ENCODE results near the gene MAN1C1.

Gene MAN1C1

DNA sequence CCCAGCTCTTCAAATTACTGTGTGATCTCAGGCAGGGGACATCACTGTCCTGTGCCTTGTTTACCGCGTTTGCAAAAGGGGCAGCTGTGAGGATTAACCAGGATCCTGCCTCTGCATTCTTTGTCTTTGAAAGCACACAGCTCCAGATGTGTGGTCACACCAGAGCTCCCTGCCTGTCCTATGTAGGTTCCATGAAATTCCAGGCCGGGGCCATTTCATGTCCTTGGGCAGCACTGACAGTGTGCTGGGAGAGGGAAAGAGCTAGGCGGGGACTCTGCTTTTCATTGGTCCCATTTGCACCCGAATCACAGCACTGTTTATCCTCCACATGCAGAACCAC, 141.2 kb downstream of the MAN1C1 start:
- peaks cover 3% of the 10 kb centered on the region for H3K27me3 ChIP-seq (replicated peaks; ENCODE audit: control insufficient read depth, insufficient read depth, low read length)
- H3K36me3 ChIP-seq (ENCODE audit: control insufficient read depth, insufficient read depth, low read length) = no peaks in the 10 kb centered on the region
- no peak for DNase-seq (ENCODE audit: extremely low read depth, insufficient read length)
- TF ChIP-seq CTCF (IDR thresholded peaks at IDR 0.05; ENCODE audit: insufficient read depth, low read length, poor library complexity, severe bottlenecking) = no peak
- H3K4me3 ChIP-seq (replicated peaks; ENCODE audit: low read depth, low read length) = no peak overlapping the region

DNA sequence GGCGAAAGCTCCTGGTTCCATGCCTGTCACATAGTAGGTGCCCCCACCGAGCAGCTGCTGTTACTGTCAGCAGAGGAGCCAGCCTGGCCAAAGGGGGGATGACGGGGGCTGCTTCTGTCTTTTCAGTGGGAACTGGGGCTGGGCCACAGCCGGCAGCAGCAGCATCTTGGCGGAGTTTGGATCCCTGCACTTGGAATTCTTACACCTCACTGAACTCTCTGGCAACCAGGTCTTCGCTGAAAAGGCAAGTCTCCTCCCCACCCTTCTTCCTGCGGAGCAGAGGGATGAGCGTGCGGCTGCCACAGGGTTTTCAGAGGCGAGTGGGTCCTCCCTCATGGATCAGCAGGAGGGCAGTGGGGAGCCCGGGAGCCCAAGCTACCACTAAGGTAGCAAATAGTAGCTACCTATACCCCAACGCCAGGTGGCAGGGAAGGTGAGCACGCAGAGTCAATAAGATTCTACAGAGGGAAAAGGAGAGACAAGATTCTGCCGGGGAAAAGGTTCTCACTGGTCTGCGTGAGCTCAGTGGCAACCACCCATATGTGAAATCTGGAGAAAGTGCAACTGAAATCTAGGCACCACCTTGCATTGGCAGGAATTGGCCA, 142.0 kb downstream of the MAN1C1 start:
- no peak for TF ChIP-seq CTCF (IDR thresholded peaks at IDR 0.05; ENCODE audit: insufficient read depth, low read length, poor library complexity, severe bottlenecking)
- no peak for DNase-seq (ENCODE audit: extremely low read depth, insufficient read length)
- no peak overlapping the region for H3K4me3 ChIP-seq (replicated peaks; ENCODE audit: low read depth, low read length)
- H3K36me3 ChIP-seq (ENCODE audit: control insufficient read depth, insufficient read depth, low read length) = no peaks in the 10 kb centered on the region
- H3K27me3 ChIP-seq (replicated peaks; ENCODE audit: control insufficient read depth, insufficient read depth, low read length) = peaks cover 3% of the 10 kb centered on the region

DNA sequence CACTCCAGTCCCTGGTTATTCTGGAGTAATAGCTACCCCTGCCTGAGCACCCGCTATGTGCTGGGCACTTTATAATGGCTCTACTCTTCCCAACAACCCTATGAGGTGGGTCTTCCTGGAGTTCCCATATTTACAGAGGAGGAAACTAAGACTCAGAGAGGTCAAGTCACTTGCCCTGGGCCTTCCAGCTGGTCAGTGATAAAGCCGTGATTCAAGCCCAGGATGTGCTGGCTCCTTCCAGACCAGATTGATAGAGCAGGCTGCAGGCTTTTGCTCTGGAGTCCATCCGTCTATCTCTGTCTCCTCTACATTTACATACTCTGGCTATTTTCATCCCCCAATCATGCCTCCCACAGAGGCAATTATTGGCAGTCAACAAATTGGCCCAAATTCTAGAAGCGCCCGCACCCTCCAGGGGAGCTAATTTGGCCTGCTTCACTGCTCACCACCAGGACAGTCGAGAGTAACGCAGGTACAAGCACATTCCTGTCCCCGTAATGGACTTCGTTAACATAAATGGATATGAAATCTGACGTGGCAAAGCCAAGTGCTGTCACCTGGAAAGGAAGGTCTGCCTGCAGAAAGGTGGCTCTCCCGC, 143.6 kb downstream of the MAN1C1 start:
- H3K36me3 ChIP-seq (ENCODE audit: control insufficient read depth, insufficient read depth, low read length) = no peaks in the 10 kb centered on the region
- TF ChIP-seq CTCF (IDR thresholded peaks at IDR 0.05; ENCODE audit: insufficient read depth, low read length, poor library complexity, severe bottlenecking) = no peak
- H3K4me3 ChIP-seq (replicated peaks; ENCODE audit: low read depth, low read length) = no peak overlapping the region
- no peak for DNase-seq (ENCODE audit: extremely low read depth, insufficient read length)
- peaks cover 3% of the 10 kb centered on the region for H3K27me3 ChIP-seq (replicated peaks; ENCODE audit: control insufficient read depth, insufficient read depth, low read length)

- TF ChIP-seq CTCF (IDR thresholded peaks at IDR 0.05; ENCODE audit: insufficient read depth, low read length, poor library complexity, severe bottlenecking) = no peak
These were observed 144.3 kb downstream of the MAN1C1 start for GRCh38 chr1:25760871-25761270.

GRCh38 chr1:25763493-25763892, 146.9 kb downstream of the MAN1C1 start:
- no peaks in the 10 kb centered on the region; the same call in none of the 2 replicates for H3K27me3 ChIP-seq (replicated peaks; ENCODE audit: control insufficient read depth, insufficient read depth, low read length)
- no peak for DNase-seq (ENCODE audit: extremely low read depth, insufficient read length)
- no peaks in the 10 kb centered on the region for H3K36me3 ChIP-seq (ENCODE audit: control insufficient read depth, insufficient read depth, low read length)
- no peak overlapping the region for H3K4me3 ChIP-seq (replicated peaks; ENCODE audit: low read depth, low read length)
- no peak for TF ChIP-seq CTCF (IDR thresholded peaks at IDR 0.05; ENCODE audit: insufficient read depth, low read length, poor library complexity, severe bottlenecking)

More at GRCh38 chr1:25760871-25761270, 144.3 kb downstream of the MAN1C1 start:
- no peaks in the 10 kb centered on the region for H3K36me3 ChIP-seq (ENCODE audit: control insufficient read depth, insufficient read depth, low read length)
- H3K4me3 ChIP-seq (replicated peaks; ENCODE audit: low read depth, low read length) = no peak overlapping the region
- H3K27me3 ChIP-seq (replicated peaks; ENCODE audit: control insufficient read depth, insufficient read depth, low read length) = peaks cover 3% of the 10 kb centered on the region
- no peak for DNase-seq (ENCODE audit: extremely low read depth, insufficient read length)

Data from GM06990 (cell line).